T47D (cell line): ENCODE measurements around the gene SLC9A4.

ENCODE experiments used
- DNase-seq, 2 experiments: peaks; one replicate each; pipeline versions ENCODE4 v3.0.0 to v3.0.0-alpha.2; 2011 to 2012; ENCODE audit warnings: low read depth in 1 of 2, low spot score in 1 of 2
- JUND ChIP-seq: IDR thresholded peaks from 2 replicates; pipeline ENCODE4 v1.6.1; 2012; ENCODE audit warnings: low read depth
- in situ Hi-C: cut with HindIII; loops from 2 replicates; pipeline ENCODE4 v1.10.0; 2016; ENCODE audit warnings: low sequenced_read_pairs, low pct_unique_long_range_greater_than_20kb

SLC9A4 gene

GRCh38 chr2:102438111-102438510 is 34.9 kb upstream of the SLC9A4 start:
- in situ Hi-C loops: no loop called here
- no peak for TF ChIP-seq JUND
- DNase-seq: no peak

- in situ Hi-C loops: no loop called here
- no peak for TF ChIP-seq JUND
- no peak for DNase-seq
Measured at GRCh38 chr2:102438578-102438977, 34.4 kb upstream of the SLC9A4 start.

GRCh38 chr2:102439065-102439695 is 33.8 kb upstream of the SLC9A4 start:
- no peak for DNase-seq

GRCh38 chr2:102442967-102443828 is 29.8 kb upstream of the SLC9A4 start:
- TF ChIP-seq JUND: no peak
- in situ Hi-C loops: no loop called here
- peak in 1 of 2 experiments; percentile 47 for DNase-seq

More at GRCh38 chr2:102439065-102439695, 33.8 kb upstream of the SLC9A4 start:
- in situ Hi-C loops: no loop called here
- no peak for TF ChIP-seq JUND

GRCh38 chr2:102444233-102444632 is 28.8 kb upstream of the SLC9A4 start:
- no peak for TF ChIP-seq JUND
- no peak for DNase-seq
- in situ Hi-C loops: no loop called here

GRCh38 chr2:102446936-102447335 is 26.1 kb upstream of the SLC9A4 start:
- in situ Hi-C loops: no loop called here
- DNase-seq: no peak
- no peak for TF ChIP-seq JUND

GRCh38 chr2:102449370-102449974 is 23.6 kb upstream of the SLC9A4 start:
- DNase-seq: peak in 1 of 2 experiments; percentile 40
- in situ Hi-C loops: no loop called here
- TF ChIP-seq JUND: no peak

- no peak for TF ChIP-seq JUND
- in situ Hi-C loops: no loop called here
Measured at GRCh38 chr2:102451968-102452367, 21.1 kb upstream of the SLC9A4 start.

GRCh38 chr2:102453501-102453900 is 19.5 kb upstream of the SLC9A4 start:
- TF ChIP-seq JUND: no peak
- in situ Hi-C loops: no loop called here
- no peak for DNase-seq

More at GRCh38 chr2:102451968-102452367, 21.1 kb upstream of the SLC9A4 start:
- DNase-seq: peak in 1 of 2 experiments; percentile 10

GRCh38 chr2:102455061-102455670 is 17.9 kb upstream of the SLC9A4 start:
- no peak for DNase-seq
- no peak for TF ChIP-seq JUND
- in situ Hi-C loops: no loop called here

- in situ Hi-C loops: no loop called here
- DNase-seq: no peak
- no peak for TF ChIP-seq JUND
Measured at GRCh38 chr2:102460467-102460866, 12.6 kb upstream of the SLC9A4 start.

- in situ Hi-C loops: no loop called here
- TF ChIP-seq JUND: no peak
- no peak for DNase-seq
Measured at GRCh38 chr2:102461188-102461587, 11.8 kb upstream of the SLC9A4 start.

GRCh38 chr2:102463160-102463559 is 9.9 kb upstream of the SLC9A4 start:
- no peak for DNase-seq
- no peak for TF ChIP-seq JUND
- in situ Hi-C loops: no loop called here
